ENCODE measurements around the gene CMTM4. TPM values are rescaled to one million over a fixed set of nuclear protein-coding genes. Genes with fewer than 3 reads are reported as not detected.
"Not testable (repeated sequence)": the region's sequence is repeated elsewhere in the genome, so short reads cannot be mapped to it uniquely, and the experiment has no call there.

CMTM4 gene
- polyA plus RNA-seq, 1 of the 3 experiments (the other 2 are of a cell fraction), result 21.7 TPM

DNA sequence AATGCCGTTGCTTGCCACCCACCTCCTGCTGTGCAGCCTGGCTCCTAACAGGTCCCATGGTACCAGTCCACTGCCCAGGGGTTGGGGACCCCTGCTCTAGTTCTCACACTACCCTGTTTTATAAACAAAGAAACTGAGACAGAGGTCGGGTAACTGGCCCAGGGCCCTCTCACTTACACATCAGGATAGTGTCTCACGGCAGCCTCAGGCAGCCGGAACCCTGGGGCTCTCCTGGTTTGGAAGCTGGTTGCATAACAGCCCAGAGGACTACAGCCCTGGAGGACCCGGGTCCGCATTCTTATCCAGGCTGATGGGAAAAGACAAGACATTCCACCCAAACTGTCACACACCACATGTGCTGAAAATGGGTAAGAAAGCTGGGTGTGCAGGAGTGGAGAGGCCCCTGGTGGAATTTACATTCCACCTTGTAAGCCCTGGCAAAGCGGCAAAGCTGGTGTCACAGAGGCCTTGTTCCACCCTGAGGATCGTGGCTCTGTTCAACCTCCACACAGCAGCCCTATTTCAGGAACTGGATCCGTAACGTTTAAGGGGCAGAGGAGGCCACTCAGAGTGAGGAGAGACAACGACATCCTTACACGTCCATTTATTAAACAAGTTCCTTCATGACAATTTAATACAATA is 82.3 kb downstream of the CMTM4 start:
- WGBS (ENCODE audit: low lambda C conversion rate), result 89% methylated on average over 9 of the region's 12 CpGs
- Histone ChIP-seq H3K9me2 (no peaks in the 10 kb centered on the region), H3K4me3 (ENCODE audit: low read depth in 2 of 2, low read length in 1 of 2) (no peak overlapping the region), H3F3A (replicated peaks; ENCODE audit: insufficient read depth) (peaks cover 28% of the 10 kb centered on the region), H3K36me3 (replicated peaks in 1 of 2; ENCODE audit: control insufficient read depth in 1 of 2, insufficient read depth in 2 of 2, low read length in 1 of 2) (peaks cover 24 to 57% of the 10 kb centered on the region in 2 experiments), H3K27me3 (ENCODE audit: insufficient read depth) (no peaks in the 10 kb centered on the region), H4K20me1 (ENCODE audit: insufficient read depth) (peaks cover 2% of the 10 kb centered on the region; the same call in 1 of the 2 replicates), H3K79me2 (ENCODE audit: insufficient read depth) (peaks cover 13% of the 10 kb centered on the region; the same call in 1 of the 2 replicates), H2AFZ (ENCODE audit: low read depth) (no peak overlapping the region), H3K27ac (ENCODE audit: low read depth in 2 of 2, low read length in 1 of 2) (no peak overlapping the region), H3K9ac (no peak overlapping the region), H3K4me1 (ENCODE audit: control insufficient read depth in 1 of 2, insufficient read depth in 2 of 2, low read depth in 1 of 2, low read length in 1 of 2) (peaks cover 18 to 29% of the 10 kb centered on the region in 2 experiments), H3K4me2 (no peak overlapping the region), H3K9me3 (no peaks in the 10 kb centered on the region)
- TF ChIP-seq RCOR1 (IDR thresholded peaks at IDR 0.05; ENCODE audit: low read length) (no peak), TEAD4 (IDR thresholded peaks at IDR 0.05; ENCODE audit: borderline replicate concordance, insufficient read depth) (no peak), TCF12 (IDR thresholded peaks at IDR 0.05) (no peak)
- TF ChIP-seq, protein P1, sequence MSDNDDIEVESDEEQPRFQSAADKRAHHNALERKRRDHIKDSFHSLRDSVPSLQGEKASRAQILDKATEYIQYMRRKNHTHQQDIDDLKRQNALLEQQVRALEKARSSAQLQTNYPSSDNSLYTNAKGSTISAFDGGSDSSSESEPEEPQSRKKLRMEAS (IDR thresholded peaks at IDR 0.05; ENCODE audit: low read depth), result no peak
- TF ChIP-seq, protein P2, sequence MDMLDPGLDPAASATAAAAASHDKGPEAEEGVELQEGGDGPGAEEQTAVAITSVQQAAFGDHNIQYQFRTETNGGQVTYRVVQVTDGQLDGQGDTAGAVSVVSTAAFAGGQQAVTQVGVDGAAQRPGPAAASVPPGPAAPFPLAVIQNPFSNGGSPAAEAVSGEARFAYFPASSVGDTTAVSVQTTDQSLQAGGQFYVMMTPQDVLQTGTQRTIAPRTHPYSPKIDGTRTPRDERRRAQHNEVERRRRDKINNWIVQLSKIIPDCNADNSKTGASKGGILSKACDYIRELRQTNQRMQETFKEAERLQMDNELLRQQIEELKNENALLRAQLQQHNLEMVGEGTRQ (IDR thresholded peaks at IDR 0.05; ENCODE audit: borderline replicate concordance, low read depth, low read length), result no peak
- ChIA-PET CTCF (interaction anchor here (0.9 to 3.0 kb wide), 3 partner anchors 37 to 254 kb away, joined by 3 to 15 read pairs (median 11); no protein-coding TSS in a partner anchor), POLR2A (interaction anchor here (0.6 kb wide), 1 partner anchor 230 kb away, joined by 3 read pairs; no protein-coding TSS in a partner anchor)
- no peak for DNase-seq

DNA sequence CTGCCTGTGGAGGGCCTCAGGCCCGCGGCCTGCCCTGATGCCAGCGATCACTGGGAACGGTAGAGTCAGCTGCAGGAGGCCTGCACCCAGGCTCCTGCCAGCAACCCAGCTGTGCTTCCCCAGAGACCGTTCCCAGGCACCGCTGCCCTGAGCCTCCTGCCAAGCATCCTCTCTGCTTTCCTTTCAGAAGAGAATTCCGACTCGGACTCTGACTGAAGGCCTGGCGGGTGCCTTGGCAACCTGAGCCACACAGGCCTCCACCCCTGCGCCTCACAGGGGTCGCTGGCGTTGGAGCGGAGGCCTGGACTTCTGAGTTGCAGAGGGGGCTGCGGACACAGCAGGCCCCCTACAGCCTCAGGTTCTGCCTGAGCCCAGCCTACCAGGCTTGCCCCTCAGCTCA is 84.1 kb downstream of the CMTM4 start:
- H3K79me2 ChIP-seq (ENCODE audit: insufficient read depth), result peaks cover 30% of the 10 kb centered on the region
- no peak overlapping the region for H3K9ac ChIP-seq
- peaks cover 21% of the 10 kb centered on the region for H3F3A ChIP-seq (replicated peaks; ENCODE audit: insufficient read depth)
- H3K4me1 ChIP-seq (ENCODE audit: control insufficient read depth in 1 of 2, insufficient read depth in 2 of 2, low read depth in 1 of 2, low read length in 1 of 2), result peaks cover 14 to 19% of the 10 kb centered on the region in 2 experiments; a peak in 3 of 4 replicates
- peaks cover 24 to 58% of the 10 kb centered on the region in 2 experiments for H3K36me3 ChIP-seq (replicated peaks in 1 of 2; ENCODE audit: control insufficient read depth in 1 of 2, insufficient read depth in 2 of 2, low read length in 1 of 2)
- no peak overlapping the region for H3K4me2 ChIP-seq
- DNase-seq, result no peak
- no peak overlapping the region for H3K27ac ChIP-seq (ENCODE audit: low read depth in 2 of 2, low read length in 1 of 2)
- H3K4me3 ChIP-seq (ENCODE audit: low read depth in 2 of 2, low read length in 1 of 2), result no peak overlapping the region
- ChIA-PET CTCF (interaction anchor here (1.3 to 6.5 kb wide), 4 partner anchors 8 to 261 kb away, joined by 4 to 68 read pairs (median 5); no protein-coding TSS in a partner anchor), POLR2A (no interaction called here)
- H3K9me2 ChIP-seq, result no peaks in the 10 kb centered on the region
- H4K20me1 ChIP-seq (ENCODE audit: insufficient read depth), result peaks cover 16% of the 10 kb centered on the region; the same call in 1 of the 2 replicates
- TF ChIP-seq TEAD4 (IDR thresholded peaks at IDR 0.05; ENCODE audit: borderline replicate concordance, insufficient read depth) (no peak), JUND (IDR thresholded peaks at IDR 0.05) (no peak), FOXM1 (IDR thresholded peaks at IDR 0.05; ENCODE audit: low read depth) (no peak), MEF2A (IDR thresholded peaks at IDR 0.05; ENCODE audit: borderline replicate concordance, low read depth) (no peak), ELF1 (IDR thresholded peaks at IDR 0.05) (no peak), PBX3 (IDR thresholded peaks at IDR 0.05) (no peak)
- TF ChIP-seq, protein P3, sequence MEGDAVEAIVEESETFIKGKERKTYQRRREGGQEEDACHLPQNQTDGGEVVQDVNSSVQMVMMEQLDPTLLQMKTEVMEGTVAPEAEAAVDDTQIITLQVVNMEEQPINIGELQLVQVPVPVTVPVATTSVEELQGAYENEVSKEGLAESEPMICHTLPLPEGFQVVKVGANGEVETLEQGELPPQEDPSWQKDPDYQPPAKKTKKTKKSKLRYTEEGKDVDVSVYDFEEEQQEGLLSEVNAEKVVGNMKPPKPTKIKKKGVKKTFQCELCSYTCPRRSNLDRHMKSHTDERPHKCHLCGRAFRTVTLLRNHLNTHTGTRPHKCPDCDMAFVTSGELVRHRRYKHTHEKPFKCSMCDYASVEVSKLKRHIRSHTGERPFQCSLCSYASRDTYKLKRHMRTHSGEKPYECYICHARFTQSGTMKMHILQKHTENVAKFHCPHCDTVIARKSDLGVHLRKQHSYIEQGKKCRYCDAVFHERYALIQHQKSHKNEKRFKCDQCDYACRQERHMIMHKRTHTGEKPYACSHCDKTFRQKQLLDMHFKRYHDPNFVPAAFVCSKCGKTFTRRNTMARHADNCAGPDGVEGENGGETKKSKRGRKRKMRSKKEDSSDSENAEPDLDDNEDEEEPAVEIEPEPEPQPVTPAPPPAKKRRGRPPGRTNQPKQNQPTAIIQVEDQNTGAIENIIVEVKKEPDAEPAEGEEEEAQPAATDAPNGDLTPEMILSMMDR (IDR thresholded peaks at IDR 0.05), result no peak
- H3K9me3 ChIP-seq, result no peaks in the 10 kb centered on the region
- 98% methylated on average over 4 of the region's 14 CpGs for WGBS (ENCODE audit: low lambda C conversion rate)
- no peak overlapping the region for H2AFZ ChIP-seq (ENCODE audit: low read depth)
- H3K27me3 ChIP-seq (ENCODE audit: insufficient read depth), result no peaks in the 10 kb centered on the region

DNA sequence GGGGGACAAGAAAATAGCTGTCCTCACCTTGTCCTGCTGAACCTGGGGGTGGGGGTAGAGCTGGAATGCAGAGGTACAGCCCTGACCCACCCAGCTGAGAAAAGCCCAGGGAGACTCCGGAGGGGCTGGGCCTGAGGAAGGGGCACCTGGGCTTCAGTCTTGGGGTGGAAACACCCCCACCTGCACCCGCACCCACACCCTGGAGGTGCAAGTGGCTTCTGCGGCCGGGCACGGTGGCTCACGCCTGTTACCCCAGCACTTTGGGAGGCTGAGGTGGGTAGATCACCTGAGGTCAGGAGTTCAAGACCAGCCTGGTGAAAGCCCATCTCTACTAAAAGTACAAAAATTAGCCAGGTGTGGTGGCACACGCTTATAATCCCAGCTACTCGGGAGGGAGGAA is 84.6 kb downstream of the CMTM4 start:
- DNase-seq; H3K4me3 ChIP-seq (ENCODE audit: low read depth in 2 of 2, low read length in 1 of 2); H3K27me3 ChIP-seq (ENCODE audit: insufficient read depth); H3K9me2 ChIP-seq; H2AFZ ChIP-seq (ENCODE audit: low read depth); H3K9me3 ChIP-seq; H3K9ac ChIP-seq; H3K27ac ChIP-seq (ENCODE audit: low read depth in 2 of 2, low read length in 1 of 2); POLR2A ChIA-PET; H3K4me2 ChIP-seq: not testable (repeated sequence)
- peaks cover 35% of the 10 kb centered on the region for H3K79me2 ChIP-seq (ENCODE audit: insufficient read depth)
- peaks cover 19% of the 10 kb centered on the region; the same call in 1 of the 2 replicates for H4K20me1 ChIP-seq (ENCODE audit: insufficient read depth)
- 100% methylated on average over 5 of the region's 8 CpGs for WGBS (ENCODE audit: low lambda C conversion rate)
- peaks cover 24 to 58% of the 10 kb centered on the region in 2 experiments for H3K36me3 ChIP-seq (replicated peaks in 1 of 2; ENCODE audit: control insufficient read depth in 1 of 2, insufficient read depth in 2 of 2, low read length in 1 of 2)
- H3K4me1 ChIP-seq (ENCODE audit: control insufficient read depth in 1 of 2, insufficient read depth in 2 of 2, low read depth in 1 of 2, low read length in 1 of 2), result peaks cover 14% of the 10 kb centered on the region in 2 experiments; a peak in 3 of 4 replicates
- H3F3A ChIP-seq (replicated peaks; ENCODE audit: insufficient read depth), result peaks cover 20% of the 10 kb centered on the region
- CTCF ChIA-PET, result interaction anchor here (1.3 to 6.5 kb wide), 4 partner anchors 9 to 261 kb away, joined by 4 to 68 read pairs (median 5); no protein-coding TSS in a partner anchor
